Neural cell (in vitro differentiated cells): Measurements from ENCODE around the gene ADAD2.

Experiments used
- EP300 ChIP-seq: fragments of 450-650 bp; conservative IDR thresholded peaks from 2 replicates; pipeline ENCODE4 v1.6.1; 2014; ENCODE audit warnings: antibody characterized with exemption, mild to moderate bottlenecking, moderate library complexity; ENCODE audit not compliant: poor library complexity, severe bottlenecking
- EZH2 ChIP-seq: fragments of 200-600, 300-800 bp; shearing (Covaris generic), sonication (generic); IDR thresholded peaks from 2 replicates; pipeline ENCODE4 v1.6.1; 2014; ENCODE audit warnings: antibody characterized with exemption, low read length, borderline replicate concordance, mild to moderate bottlenecking; ENCODE audit not compliant: insufficient read depth, poor library complexity, severe bottlenecking
- MXI1 ChIP-seq: fragments of 450-650 bp; conservative IDR thresholded peaks from 2 replicates; pipeline ENCODE4 v1.6.1; 2014; ENCODE audit warnings: antibody characterized with exemption, mild to moderate bottlenecking; ENCODE audit not compliant: poor library complexity, severe bottlenecking
- POLR2AphosphoS5 ChIP-seq: IDR thresholded peaks from 2 replicates; pipeline ENCODE4 v1.6.1; 2012
- RAD21 ChIP-seq: fragments of 450-650 bp; conservative IDR thresholded peaks from 2 replicates; pipeline ENCODE4 v1.6.1; 2014; ENCODE audit warnings: antibody characterized with exemption, mild to moderate bottlenecking, moderate library complexity
- TAF1 ChIP-seq: IDR thresholded peaks from 2 replicates; pipeline ENCODE4 v1.6.1; 2012; ENCODE audit warnings: low read depth
- TF ChIP-seq, protein P1 (sequence below): fragments of 450-650 bp; IDR thresholded peaks from 2 replicates; pipeline ENCODE4 v1.5.1; 2014; ENCODE audit warnings: antibody characterized with exemption, mild to moderate bottlenecking, moderate library complexity; ENCODE audit not compliant: poor library complexity, severe bottlenecking

DNA sequence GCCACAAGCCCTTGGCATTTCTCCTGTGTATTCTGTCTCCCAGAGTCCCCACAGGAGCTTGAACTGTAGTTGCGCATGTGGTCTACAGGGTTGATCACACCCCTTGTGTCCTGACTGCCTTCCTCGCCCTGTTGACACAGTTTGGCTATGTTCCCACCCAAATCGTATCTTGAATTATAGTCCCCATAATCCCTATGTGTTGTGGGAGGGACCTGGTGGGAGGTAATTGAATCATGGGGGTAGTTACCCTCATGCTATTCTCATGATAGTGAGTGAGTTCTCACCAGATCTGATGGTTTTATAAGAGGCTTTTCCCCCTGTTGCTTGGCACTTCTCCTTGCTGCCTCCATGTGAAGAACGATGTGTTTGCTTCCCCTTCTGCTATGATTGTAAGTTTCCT is 21.2 kb downstream of the ADAD2 start:
- TF ChIP-seq EZH2 (no peak), TAF1 (no peak), MXI1 (no peak), EP300 (no peak), RAD21 (no peak), POLR2AphosphoS5 (no peak)
- TF ChIP-seq, protein P1, sequence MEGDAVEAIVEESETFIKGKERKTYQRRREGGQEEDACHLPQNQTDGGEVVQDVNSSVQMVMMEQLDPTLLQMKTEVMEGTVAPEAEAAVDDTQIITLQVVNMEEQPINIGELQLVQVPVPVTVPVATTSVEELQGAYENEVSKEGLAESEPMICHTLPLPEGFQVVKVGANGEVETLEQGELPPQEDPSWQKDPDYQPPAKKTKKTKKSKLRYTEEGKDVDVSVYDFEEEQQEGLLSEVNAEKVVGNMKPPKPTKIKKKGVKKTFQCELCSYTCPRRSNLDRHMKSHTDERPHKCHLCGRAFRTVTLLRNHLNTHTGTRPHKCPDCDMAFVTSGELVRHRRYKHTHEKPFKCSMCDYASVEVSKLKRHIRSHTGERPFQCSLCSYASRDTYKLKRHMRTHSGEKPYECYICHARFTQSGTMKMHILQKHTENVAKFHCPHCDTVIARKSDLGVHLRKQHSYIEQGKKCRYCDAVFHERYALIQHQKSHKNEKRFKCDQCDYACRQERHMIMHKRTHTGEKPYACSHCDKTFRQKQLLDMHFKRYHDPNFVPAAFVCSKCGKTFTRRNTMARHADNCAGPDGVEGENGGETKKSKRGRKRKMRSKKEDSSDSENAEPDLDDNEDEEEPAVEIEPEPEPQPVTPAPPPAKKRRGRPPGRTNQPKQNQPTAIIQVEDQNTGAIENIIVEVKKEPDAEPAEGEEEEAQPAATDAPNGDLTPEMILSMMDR, result no peak
